Umbilical cord (tissue), 2 donors: ENCODE measurements around the gene E2F8. TPM values are rescaled to one million over a fixed set of nuclear protein-coding genes. Genes with fewer than 3 reads are reported as not detected.

ENCODE experiments used
- DNase-seq: peaks from one replicate; pipeline ENCODE4 v3.0.0-alpha.2; 2015; ENCODE audit warnings: low spot score
- total RNA-seq: library from RNA; depleted of rRNA; stranded (reverse); fragments of >200 nt; gene quantifications from one replicate; pipeline ENCODE4 v1.2.3, GENCODE V29; 2014; ENCODE audit warnings: low replicate concordance; ENCODE audit not compliant: insufficient read depth

Gene E2F8
- total RNA-seq, 1 donor from 2014 or later: 19.3 TPM

- DNase-seq: peak; percentile 65
Measured at GRCh38 chr11:19253153-19253745, 12.5 kb upstream of the E2F8 start.

DNA sequence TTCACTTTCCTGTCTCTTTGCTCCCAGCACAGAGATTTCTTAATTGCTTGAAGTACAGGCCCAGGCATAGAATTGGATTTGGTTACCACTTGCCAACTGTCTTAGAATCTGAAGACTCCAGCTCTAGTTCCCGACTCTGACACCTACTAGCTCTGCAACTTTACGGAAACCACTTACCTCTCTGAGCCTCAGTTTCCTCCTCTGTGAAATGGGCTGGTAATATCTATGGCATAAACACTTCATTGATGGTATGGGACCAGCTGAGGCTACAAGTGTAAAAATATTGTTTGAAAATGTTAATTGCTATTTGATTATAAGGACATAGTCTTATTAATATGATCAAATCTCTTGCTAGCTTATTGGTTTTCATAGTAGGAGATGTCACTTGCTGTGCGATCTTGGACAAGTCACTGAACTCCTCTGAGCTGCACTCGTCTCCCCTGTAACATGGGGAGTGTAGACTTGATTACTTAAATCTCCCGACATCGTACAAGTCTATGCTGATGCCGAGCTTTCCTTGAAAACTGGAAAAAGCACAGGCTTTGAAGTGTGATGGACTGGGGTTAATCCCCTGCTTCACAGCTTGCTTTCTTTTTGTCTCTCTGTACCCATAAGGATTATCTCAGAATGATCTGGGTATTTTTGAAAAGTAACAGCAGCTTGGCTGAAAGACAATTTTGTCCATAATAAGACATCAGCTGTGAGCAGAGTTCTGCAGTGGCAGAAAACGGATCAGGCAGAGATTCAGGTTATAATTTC, 11.8 kb upstream of the E2F8 start:
- peak; percentile 88 for DNase-seq

GRCh38 chr11:19251577-19251976, 10.8 kb upstream of the E2F8 start:
- no peak for DNase-seq

- DNase-seq: no peak
Measured at GRCh38 chr11:19246816-19247215, 6.1 kb upstream of the E2F8 start.

DNA sequence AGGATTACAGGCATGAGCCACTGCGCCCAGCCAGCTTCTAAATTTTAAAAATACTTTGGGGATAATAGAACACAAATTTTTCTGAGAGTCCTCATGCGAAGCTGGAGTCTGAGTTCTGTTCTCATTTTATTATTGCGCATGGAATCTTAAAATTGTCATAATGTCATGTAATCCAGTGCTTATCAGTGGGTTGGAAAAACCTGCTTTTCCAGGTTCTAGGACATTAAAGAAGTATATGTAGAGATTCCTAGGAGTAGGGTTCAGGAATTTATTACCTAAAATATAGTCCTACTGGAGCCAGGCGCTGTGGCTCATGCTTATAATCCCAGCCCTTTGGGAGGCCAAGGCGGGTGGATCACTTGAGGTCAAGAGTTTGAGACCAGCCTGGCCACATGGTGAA, 4.6 kb upstream of the E2F8 start:
- no peak for DNase-seq

DNA sequence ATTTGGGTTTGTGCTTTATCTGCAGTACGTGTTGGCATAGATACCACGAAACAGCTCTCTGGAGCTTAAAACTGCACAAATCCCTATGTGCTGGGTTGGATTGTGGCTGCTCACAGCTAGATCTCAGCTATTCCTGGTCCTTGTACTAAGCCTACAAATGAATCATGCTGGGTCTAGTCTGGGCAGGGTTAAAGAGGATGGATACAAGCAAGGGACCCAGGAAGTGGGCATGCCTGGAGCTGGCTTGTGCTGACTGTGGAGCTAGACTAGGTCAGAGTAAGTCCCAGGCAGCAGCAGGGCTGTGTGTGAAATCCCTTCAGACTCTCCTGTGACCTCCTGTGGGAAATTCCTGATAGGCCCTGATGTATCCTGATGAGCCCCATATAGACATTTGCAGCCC, 3.9 kb upstream of the E2F8 start:
- DNase-seq: peak; percentile 43

DNA sequence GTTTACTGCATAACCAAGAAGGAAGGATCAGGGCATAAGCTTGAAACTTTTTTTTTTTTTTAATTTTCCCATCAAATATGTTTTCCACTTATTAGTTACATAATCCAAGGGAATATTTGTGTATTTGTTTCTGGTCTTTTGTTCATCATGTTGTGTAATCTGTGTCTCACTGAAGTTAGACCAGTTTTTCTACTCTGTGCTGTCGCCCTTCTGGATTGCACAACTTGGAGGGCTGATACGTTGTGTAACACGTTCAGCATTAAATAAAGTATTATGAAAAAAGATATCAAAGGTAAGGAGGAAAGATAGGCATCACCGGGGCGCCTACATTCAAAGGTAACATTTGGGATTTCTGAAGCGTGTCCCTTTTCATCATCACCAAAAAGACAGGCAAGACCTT, 3.3 kb upstream of the E2F8 start:
- DNase-seq: no peak

DNA sequence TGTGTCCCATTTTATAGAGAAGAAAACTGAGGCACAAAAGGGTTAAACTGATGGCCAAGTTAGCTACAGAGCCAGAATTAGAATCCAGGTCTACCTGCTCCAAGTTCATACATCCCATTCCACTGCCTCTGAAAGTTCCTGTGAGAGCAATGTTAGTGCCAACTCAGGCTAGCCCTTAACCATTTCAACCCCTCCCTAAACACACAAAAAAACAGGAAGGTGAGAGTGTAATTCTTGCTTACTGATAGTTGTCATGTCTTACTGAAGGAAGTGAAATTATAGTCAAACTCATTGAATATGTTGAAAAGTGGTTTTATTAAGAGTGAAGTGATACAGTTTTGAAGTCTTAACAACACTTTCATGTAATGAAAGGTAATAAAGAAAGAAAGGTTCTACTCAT, 2.9 kb upstream of the E2F8 start:
- no peak for DNase-seq

- DNase-seq: no peak
Measured at GRCh38 chr11:19243143-19243542, 2.4 kb upstream of the E2F8 start.

DNA sequence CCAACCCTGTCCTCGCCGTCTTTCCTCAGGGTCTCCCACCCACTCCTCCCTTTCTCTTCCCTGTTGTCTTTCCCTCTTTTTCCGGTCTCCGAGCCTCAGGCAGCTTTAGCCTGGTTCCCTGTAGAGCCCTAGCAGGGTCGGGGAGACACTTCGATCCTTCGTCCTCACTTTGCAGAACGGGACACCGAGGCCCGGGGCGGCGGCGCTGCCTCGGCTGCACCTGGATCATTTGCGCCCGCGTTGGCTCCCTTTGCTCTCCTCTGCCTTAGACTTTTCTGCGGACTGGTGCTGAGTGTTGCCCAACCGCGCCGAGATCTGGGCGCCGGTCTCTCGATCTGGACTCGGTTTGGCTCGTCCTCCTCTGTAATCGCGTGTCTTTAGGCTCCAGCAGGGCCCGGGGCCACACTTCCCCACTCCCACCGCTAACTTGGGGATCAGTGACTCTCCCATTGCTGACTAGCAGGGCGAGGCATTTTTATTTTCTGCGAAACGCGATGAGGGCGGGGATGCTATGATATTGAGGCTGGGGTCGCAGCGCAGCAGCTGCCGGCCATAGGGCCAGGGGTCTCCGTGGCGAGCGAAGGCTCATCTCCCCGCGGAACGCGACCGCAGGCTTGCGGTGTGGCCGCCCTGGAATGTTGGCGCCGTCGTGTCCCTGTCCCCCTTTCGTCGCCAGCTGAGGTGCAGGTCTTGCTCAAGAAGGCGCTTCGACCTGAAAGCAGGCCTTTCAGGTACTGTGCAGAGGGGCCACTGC, 1.6 kb upstream of the E2F8 start:
- no peak for DNase-seq

DNA sequence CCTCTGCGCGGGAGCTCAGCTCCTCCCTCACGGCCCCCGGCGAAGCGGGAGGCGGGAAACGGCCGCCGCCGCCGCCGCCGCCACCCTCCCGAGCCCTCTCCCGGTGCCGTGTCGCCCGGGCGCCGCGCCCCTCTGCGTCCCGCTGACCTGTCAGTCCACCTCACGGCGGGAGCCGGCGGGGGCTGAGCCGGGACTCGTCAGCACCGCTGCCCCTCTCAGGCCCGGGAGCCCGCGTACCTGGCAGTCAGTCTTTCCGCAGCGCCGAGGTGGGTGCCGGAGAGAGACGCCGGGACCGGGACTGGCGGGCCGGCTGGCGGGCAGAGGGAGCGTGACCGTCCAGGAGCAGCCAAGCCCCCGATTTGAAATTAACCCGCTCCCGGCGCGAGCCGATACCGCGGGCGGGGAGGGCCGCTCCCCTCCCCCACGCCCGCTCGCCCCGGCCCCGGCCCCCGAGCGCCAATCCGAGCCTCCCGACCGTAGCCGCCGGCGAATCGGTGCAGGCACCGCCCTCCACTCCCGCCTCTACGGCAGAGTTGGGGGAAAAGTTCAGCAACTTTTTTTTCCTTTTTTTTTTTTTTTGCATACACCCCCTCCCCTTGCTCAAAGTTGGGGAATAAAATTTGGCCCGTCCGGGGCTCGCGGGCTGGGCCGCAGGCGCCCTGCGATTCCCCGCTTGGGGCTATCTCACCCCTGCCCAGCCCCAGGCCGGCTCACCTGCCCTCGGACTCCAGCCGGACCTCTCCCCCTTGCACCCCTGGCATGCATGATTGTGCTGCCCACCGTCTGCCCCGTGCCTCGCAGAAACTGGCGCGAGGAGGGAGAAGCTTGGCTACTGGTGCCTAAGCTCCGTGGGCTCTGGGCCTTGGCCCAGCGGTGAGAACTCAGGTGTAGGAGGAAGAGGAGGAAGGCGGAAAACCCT, 774 bp upstream of the E2F8 start:
- no peak for DNase-seq

DNA sequence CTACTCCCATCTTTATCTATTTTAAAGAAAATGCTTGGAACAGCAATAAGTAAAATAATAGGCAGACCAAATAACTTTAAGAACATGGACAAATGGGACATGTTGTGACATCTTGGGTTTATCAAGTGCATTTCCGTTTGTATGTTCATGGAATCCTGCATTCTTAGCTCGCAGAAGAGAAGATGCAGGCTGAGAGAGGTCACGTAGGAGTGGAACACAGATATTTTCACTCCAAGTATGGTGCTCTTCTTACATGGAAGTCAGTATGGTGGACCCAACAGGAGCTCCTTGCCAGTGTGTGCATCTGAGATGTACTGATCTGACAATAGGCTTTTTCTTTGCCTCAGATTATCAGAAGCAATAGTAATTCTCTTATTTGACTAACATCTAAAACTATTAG, 1.7 kb downstream of the E2F8 start:
- DNase-seq: no peak

- DNase-seq: no peak
Measured at GRCh38 chr11:19237813-19238212, 2.9 kb downstream of the E2F8 start.

DNA sequence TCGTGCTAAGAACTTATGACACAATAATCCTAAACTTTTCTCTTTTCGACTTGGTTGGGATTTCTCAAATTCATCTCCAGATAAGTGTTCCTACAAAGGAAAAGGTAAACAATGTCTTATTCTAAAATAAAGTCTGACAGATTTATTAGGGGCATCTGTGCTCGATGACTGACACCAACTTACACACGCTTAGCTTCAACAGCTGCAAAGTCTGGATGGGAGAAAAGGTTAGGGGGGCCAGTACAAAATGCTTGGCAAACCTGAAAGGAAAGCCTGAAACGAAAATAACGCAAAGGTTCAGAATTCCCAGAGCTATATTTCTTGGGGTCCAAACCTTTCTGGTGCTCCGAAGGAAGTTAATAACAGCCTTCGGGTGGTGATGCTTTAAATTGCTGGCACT, 3.4 kb downstream of the E2F8 start:
- no peak for DNase-seq

- DNase-seq: no peak
Measured at GRCh38 chr11:19234231-19234817, 6.4 kb downstream of the E2F8 start.

- no peak for DNase-seq
Measured at GRCh38 chr11:19232910-19233503, 7.7 kb downstream of the E2F8 start.

GRCh38 chr11:19229671-19230070, 11.1 kb downstream of the E2F8 start:
- no peak for DNase-seq

- no peak for DNase-seq
Measured at GRCh38 chr11:19228968-19229367, 11.8 kb downstream of the E2F8 start.

DNA sequence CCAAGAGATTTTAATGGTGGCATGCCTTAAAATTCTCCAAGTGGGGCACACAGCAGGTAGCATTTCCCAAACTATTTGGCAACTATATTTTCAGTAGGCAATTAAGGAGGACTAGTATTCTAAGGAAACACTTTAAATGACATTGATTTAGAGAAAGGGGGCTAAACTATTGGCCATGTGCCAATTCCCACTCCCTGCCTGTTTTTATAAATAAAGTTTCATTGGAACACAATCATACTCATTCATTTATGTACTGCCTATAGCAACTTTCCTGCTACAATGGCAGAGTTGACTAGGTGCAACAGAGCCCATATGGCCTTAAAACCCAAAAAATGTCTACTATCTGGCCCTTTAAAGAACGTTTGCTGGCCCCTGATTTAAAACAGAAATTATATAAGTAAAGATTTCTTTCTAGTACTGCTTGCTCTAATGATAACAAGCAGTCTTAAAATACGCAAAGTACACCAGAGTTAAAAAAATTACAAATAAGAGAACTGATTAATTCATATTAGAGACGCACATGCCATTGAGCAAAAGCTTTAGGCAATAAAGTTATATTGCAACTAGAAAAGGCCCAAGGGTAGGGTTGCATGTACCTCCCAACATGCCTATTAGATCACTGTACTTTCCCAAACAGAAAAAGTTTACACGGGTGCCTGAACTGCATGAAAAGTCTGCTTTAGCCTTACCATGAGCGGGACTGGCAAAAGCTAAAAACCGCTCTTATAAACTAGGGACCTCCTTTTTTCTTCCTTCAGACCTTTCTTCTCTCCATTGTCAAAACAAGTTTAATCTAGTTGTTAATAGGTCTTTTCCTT, 14.2 kb downstream of the E2F8 start:
- DNase-seq: no peak

DNA sequence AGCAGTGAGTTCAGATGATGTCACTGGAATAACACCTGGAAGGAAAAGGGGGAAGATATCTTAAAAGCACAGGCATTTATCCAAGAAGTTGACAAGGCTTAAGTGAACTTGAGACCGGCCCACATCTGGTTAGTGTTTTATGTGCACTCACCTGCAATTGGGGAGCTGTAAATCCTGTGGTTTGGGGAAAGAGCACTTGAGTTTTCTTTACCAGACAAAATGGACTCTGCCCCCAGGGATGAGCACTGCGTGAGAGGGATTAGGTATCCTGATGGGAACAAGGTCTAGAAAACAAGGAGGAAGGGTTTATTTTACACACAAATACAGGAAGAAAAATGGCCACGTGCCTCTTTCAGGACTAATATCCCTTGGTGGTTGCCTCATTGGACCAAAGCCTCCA, 15.2 kb downstream of the E2F8 start:
- no peak for DNase-seq
